ENCODE data around the gene TTC32. TPM values are rescaled to one million over a fixed set of nuclear protein-coding genes. Genes with fewer than 3 reads are reported as not detected.

TTC32 gene
- total RNA-seq, 1 donor from 2014 or later = 18.8 TPM

GRCh38 chr2:19857806-19858205 lies 44.0 kb downstream of the TTC32 start:
- DNase-seq (ENCODE audit: low spot score) (no peak), ATAC-seq (no peak)
- intact Hi-C loops (cut with DNase I) = no loop called here

GRCh38 chr2:19857100-19857499 lies 44.7 kb downstream of the TTC32 start:
- no peak for DNase-seq (ENCODE audit: low spot score)
- ATAC-seq = no peak
- intact Hi-C loops (cut with DNase I) = no loop called here

GRCh38 chr2:19855542-19856431 lies 46.0 kb downstream of the TTC32 start:
- no peak for ATAC-seq
- DNase-seq (ENCODE audit: low spot score) = no peak
- intact Hi-C loops (cut with DNase I) = no loop called here

- ATAC-seq (no peak), DNase-seq (ENCODE audit: low spot score) (no peak)
- intact Hi-C loops (cut with DNase I) = no loop called here
Measured at GRCh38 chr2:19854596-19855541, 46.9 kb downstream of the TTC32 start.

- no peak for ATAC-seq
- DNase-seq (ENCODE audit: low spot score) = no peak
- intact Hi-C loops (cut with DNase I) = no loop called here
Measured at GRCh38 chr2:19851116-19851695, 50.6 kb downstream of the TTC32 start.

GRCh38 chr2:19850056-19851050 lies 51.4 kb downstream of the TTC32 start:
- no peak for DNase-seq (ENCODE audit: low spot score)
- intact Hi-C loops (cut with DNase I) = no loop called here
- no peak for ATAC-seq

- intact Hi-C loops (cut with DNase I) = no loop called here
- no peak for ATAC-seq
Measured at GRCh38 chr2:19848952-19849351, 52.8 kb downstream of the TTC32 start.

GRCh38 chr2:19848029-19848750 lies 53.6 kb downstream of the TTC32 start:
- ATAC-seq (no peak), DNase-seq (ENCODE audit: low spot score) (no peak)
- intact Hi-C loops (cut with DNase I) = no loop called here

More at GRCh38 chr2:19848952-19849351, 52.8 kb downstream of the TTC32 start:
- DNase-seq (ENCODE audit: low spot score) = no peak

- ATAC-seq (no peak), DNase-seq (ENCODE audit: low spot score) (no peak)
- intact Hi-C loops (cut with DNase I) = no loop called here
Measured at GRCh38 chr2:19847486-19847885, 54.3 kb downstream of the TTC32 start.

Other genes starting within 250 kb of the TTC32 start
- 16.4 TPM for gene WDR35, start 88.1 kb upstream of the TTC32 start, total RNA-seq
- gene MATN3, start 110.7 kb upstream of the TTC32 start, total RNA-seq = 8.8 TPM
- gene LAPTM4A, start 149.6 kb upstream of the TTC32 start, total RNA-seq = 253 TPM

All from sciatic nerve (tissue), 2 donors.